HG03342 (cell line): ENCODE data around the gene SH3BGRL3.
"Not testable (repeated sequence)": the region's sequence is repeated elsewhere in the genome, so short reads cannot be mapped to it uniquely, and the experiment has no call there.

ENCODE experiments used
- ATAC-seq: cut with Tn5 transposase; IDR thresholded peaks from one replicate; pipeline ENCODE4 v1.9.1; 2021; ENCODE audit warnings: mild to moderate bottlenecking, moderate library complexity; ENCODE audit not compliant: unreplicated experiment

The SH3BGRL3 gene

GRCh38 chr1:26290122-26290881, 10.4 kb downstream of the SH3BGRL3 start:
- no peak for ATAC-seq

DNA sequence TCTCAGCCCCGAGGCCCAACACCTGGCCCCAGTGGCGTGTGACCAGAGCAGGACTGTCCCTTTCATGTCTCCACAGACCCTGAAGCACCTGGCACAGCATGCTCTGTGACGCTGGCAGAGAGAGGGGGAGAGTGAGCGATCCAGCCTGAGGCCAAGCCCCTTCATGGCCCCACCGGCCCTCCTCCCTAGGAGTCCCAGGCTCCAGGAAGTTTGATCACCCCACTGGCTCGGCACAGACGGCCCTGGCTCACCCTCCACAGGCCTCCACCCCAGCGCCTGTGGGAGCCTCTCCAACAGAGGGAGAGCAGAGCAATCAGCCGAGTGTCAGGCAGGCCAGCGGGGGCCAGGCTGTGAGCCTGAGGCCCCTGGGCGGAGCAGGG, 11.0 kb downstream of the SH3BGRL3 start:
- no peak for ATAC-seq

GRCh38 chr1:26291433-26291832, 11.5 kb downstream of the SH3BGRL3 start:
- ATAC-seq: no peak

- no peak for ATAC-seq
These were observed 12.1 kb downstream of the SH3BGRL3 start for GRCh38 chr1:26291939-26292338.

GRCh38 chr1:26292735-26293134, 12.8 kb downstream of the SH3BGRL3 start:
- ATAC-seq: not testable (repeated sequence)

GRCh38 chr1:26293911-26294463, 14.1 kb downstream of the SH3BGRL3 start:
- ATAC-seq: no peak

- no peak for ATAC-seq
These were observed 15.6 kb downstream of the SH3BGRL3 start for GRCh38 chr1:26295194-26296138.

DNA sequence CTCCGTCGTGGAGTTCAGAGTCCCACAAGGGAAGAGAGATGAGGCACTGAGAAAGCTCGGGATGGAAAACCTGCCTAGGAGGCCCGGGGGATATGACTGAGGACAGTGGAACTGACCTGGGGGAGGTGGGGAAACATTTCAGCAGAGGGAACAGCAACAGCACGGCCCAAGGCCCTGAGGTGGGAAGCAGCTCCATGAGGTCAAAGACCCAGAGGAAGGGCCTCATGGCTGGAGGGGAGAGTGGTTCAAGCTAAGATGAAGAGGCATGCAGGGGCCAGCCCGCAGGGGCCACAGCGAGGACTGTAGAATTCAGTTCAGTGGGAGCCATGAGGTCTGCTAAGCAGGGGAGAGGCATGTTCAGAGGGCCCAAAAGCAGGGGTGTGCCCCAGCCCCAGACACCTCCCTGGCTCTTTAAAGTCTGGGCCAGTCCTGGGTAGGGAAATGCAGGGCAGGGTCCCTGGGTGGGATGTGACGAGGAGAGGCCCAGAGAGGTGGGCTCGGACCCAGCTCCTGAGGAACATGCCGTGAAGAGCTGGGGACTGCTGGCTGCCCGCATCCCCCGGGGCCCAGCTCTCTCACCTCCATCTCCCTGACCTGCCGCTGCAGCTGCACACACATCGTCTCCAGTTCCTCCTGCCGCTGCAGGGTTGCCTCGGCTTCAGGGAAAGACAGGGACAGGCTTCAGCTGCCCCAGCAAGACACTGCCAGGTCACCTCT, 16.6 kb downstream of the SH3BGRL3 start:
- ATAC-seq: no peak

DNA sequence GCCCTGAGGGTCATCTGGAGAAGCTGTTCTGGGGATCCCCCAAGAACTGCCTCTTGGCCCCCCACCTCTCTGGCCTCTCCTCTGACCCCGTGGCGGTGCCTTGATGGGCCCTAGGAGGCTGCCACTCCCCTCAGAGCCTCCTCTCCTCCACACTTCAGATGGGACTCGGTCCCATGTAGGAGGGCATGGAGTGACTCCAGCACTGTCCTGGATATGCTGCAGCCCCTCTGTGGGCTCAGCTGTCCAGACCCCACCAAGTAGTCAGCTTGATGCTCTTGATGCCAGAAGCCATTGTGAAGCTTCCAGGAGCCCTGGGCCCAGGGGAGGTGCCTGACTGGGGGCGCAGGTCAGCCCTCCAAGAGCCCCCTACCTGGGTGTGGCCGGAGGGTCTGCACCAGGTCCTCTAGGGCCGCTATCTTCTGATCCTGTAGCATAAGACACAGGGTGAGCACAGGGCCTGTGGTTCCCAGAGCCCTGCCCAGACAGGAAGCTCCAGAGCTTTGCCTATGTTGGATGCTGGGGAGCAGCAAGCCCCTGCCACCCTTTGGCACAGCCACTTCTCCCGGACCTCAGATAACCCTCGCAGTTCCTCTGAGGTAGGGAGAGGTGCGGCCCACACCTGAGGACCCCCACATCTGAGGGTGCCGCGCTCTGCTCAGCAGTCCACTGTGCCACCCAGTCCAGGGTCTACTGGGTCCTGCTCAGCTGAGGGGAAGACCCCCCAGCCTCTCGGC, 17.3 kb downstream of the SH3BGRL3 start:
- ATAC-seq: no peak

DNA sequence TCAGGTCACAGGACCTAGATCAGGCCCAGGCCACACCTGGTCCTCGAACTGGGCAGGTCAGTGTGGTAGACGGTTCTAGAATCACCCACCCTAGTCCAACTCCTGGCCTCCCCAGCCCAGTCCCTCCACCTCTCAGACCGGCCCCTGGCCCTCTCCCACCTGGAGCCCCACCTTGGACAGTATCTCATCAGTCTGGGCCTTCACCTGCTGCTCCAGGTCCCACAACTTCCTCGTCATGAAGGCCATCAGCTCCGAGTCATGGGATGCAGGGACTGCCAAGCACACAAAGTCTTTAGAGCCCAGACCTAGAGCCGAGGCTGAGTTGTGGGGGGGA, 17.9 kb downstream of the SH3BGRL3 start:
- no peak for ATAC-seq

GRCh38 chr1:26300578-26301275, 20.8 kb downstream of the SH3BGRL3 start:
- ATAC-seq: no peak

DNA sequence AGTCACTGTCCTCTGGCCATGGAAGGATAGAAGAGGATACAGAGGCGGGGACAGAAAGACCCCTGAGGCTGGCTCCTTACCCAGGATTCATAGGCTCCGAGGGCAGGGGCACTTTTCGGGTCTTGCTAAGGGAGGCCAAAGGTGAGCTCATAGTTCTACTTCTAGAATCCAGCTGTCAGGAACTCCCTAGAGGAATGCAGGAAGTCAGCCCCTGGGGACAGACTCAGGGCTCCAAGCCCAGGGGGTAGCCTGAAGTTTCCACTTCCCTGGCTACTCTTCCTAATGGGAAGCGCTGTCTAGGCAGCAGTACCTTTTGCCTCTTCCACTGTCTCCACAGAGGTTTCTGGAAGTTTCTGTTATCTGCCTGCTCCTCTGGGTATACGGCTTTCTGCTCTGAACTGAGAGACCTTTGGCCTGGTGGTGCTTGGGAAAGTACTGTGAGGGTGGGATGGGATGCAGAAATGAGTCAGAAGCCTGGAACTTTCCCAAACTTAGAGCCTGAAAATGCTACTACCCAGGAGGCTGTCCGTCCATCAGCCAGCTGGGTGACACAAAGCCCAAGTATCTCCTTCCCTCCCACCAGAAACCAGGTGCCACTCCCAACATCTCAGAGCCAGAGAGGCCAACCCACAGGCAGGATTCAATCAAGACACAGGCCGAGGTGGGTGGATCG, 23.0 kb downstream of the SH3BGRL3 start:
- no peak for ATAC-seq

DNA sequence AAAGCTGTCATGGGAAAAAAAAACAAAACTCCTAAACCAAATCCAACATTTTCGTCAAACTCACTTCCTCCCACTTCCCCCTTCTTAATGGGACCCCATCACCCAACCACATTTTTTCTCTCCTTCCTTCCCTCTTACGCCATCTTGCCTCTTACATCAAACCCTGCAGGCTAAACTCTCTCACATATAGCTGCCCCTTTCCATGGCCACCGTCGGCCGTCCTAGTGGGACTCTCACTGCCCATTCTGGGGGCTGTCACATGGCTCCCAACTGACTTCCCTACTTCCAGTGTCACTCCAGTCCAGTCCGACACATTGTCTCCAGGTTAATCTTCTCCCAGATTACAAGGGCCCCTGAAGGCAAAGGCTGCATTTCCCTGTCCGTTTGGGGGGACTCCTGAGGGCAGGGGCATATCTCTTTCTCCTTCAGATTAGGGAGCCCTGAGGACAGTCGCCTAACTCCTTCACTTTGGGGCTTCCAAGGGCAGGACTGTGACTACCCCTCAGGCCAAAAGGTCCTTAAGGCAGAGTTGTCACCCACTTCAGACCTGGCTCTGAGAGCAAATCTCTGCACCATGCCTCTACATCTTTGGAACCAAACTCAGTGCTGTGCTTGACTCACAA, 25.9 kb downstream of the SH3BGRL3 start:
- no peak for ATAC-seq

DNA sequence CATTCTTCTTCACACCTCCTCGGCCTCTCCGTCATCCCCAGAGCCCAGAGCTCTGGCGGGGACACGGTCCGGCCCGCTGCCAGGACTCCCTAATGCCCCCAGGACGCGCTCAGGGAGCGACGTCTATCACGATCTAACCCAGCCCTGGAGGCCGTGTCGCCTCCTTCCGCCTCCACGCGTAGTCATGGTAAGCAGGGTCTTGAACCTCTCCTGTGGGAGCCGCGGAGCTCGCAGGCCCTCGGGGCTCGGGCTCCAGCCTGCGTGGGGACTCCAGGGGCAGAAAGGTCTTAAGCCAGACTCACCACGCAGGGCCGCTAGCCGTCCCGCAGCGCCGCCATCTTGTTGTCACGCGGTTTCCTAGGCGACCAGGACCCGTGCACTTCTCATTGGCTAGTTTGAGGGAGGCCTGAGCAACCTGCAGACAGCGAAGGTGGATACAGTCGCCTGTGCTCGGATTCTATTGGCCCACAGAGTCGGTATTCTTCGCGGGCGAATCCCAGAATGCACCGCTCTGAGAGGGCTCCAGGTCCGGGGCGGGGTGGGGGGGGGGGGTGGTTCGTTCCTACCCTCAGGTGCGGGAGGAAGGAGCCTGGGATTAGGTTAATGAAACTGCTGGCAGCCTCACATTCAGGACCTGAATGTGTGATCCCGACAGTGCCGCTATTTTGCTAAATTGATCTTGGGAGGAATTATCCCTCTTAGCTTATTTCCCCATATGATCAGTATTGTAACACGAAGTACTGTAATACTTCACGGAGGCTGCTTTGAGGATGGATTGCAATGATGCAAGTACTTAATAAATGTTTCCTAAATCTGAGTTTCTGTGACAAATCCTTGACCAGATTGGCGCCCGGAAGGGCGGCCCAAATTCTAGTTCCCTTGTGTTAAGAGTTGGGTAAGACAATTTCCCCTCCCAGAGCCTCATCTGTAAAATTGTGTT, 26.7 kb downstream of the SH3BGRL3 start, which contains the start of gene UBXN11:
Gene UBXN11, minus strand, starts transcription at position 347 of the 940 bp plus-strand sequence. CDS start 3,753 bp downstream, outside the sequence.
- ATAC-seq: peak; percentile 99

DNA sequence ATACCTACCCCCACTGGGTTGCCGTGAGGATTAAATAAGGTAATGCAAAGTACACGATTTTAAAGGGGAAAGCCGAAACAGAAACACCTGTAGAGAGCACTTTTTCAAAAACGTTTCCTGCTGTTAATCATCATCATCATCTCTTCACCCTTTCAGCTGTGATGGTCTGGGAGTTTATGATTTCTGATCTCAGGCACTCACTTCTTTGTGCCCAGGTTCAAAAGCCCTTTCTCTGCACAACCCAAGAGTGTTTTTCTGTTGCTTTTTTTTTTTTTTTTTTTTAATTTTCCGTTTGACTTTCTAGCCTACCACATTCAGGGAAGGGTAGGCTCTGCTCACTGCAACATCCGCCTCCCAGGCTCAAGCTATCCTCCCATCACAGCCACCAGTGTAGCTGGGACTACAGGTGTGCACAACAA, 27.5 kb downstream of the SH3BGRL3 start:
- no peak for ATAC-seq

DNA sequence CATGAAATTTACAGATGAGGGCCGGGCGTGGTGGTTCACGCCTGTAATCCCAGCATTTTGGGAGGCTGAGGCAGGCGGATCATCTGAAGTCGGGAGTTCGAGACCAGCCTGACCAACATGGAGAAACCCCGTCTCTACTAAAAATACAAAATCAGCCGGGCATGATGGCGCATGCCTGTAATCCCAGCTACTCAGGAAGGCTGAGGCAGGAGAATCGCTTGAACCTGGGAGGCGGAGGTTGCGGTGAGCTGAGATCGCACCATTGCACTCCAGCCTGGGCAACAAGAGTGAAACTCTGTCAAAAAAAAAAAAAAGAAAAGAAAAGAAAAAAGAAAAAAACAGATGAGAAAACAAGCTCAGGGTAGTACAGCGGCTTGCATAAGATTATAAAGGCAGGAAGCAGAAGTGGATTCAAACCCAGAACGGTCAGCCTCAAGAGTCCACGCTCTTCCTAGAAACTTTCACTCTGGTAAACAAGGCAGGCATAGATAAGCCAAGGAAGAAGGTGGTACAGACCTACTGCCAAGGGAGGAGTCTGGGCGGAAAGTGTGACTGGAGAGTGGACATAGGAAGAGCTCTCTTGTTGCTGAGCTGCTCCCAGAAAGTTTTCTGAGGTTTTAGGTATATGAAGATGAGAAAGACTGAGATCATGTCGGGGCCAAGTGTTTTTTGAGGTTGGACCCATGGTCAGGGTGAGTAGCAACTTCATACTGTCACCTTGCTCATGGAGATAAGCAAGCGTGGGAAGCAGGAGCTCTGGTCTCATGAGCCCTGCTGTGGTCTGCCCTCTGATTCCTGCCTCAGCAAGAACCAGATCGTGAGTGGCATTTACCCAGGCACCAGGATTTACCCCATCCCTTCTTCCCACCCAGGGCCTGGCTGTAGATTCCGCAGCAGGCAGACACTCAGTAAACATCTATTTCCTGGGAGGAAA, 28.3 kb downstream of the SH3BGRL3 start:
- ATAC-seq: not testable (repeated sequence)
